Testis (tissue), 3 donors: ENCODE results near the gene TF. TPM values are rescaled to one million over a fixed set of nuclear protein-coding genes. Genes with fewer than 3 reads are reported as not detected.

ENCODE experiments used
- DNase-seq: peaks from one replicate; pipeline ENCODE4 v3.0.0-alpha.2; 2019
- H3K27ac ChIP-seq, 2 donors: fragments of 200-600 bp; sonication (generic); one replicate each; pipeline ENCODE4 v1.5.1; 2019
- H3K27me3 ChIP-seq: fragments of 200-600 bp; sonication (generic); one replicate; pipeline ENCODE4 v1.5.1; 2019
- H3K36me3 ChIP-seq: fragments of 200-600 bp; sonication (generic); one replicate; pipeline ENCODE4 v1.5.1; 2017; ENCODE audit warnings: low read depth; ENCODE audit errors: missing control alignments
- H3K4me1 ChIP-seq: fragments of 200-600 bp; sonication (generic); one replicate; pipeline ENCODE4 v1.5.1; 2019
- H3K4me3 ChIP-seq, 2 donors: fragments of 200-600 bp; sonication (generic); one replicate each; pipeline ENCODE4 v1.5.1; 2017 to 2019
- H3K9me3 ChIP-seq: fragments of 200-600 bp; sonication (generic); one replicate; pipeline ENCODE4 v1.5.1; 2017
- CTCF ChIP-seq, 3 experiments: fragments of 450-650 bp in 2 of 3; fragments of 200-600 bp in 1 of 3; sonication (generic) in 1 of 3; IDR thresholded peaks; one replicate each; pipeline ENCODE4 v1.5.1; 2016 to 2019; ENCODE audit warnings: antibody characterized with exemption in 3 of 3, mild to moderate bottlenecking in 2 of 3, moderate library complexity in 1 of 3
- POLR2A ChIP-seq: fragments of 450-650 bp; IDR thresholded peaks from one replicate; pipeline ENCODE4 v1.6.1; 2017; ENCODE audit warnings: antibody characterized with exemption, mild to moderate bottlenecking, moderate library complexity
- WGBS, 2 donors: methylation state at CpG; one replicate each; pipeline ENCODE4 v1.1.5; 2018; 5-methylcytosine and 5-hydroxymethylcytosine counted together
- intact Hi-C: fragments of 100-400 bp; cut with DNase I; formaldehyde crosslinking; loops from one replicate; pipeline ENCODE4 v1.15.1; 2023; ENCODE audit warnings: low total_unique reads
- polyA plus RNA-seq: library from polyadenylated mRNA; stranded (reverse); fragments of 350-450 nt; fragmentation: Illumina TruSeq; extraction: RNeasy Lipid Tissue Mini Kit (QIAGEN cat#74804); gene quantifications from one replicate; pipeline ENCODE4 v1.2.3, GENCODE V29; 2014; ENCODE audit warnings: low read depth, low replicate concordance; ENCODE audit not compliant: insufficient read depth
- total RNA-seq, 2 donors: library from RNA; depleted of rRNA; stranded (reverse); fragments of >200 nt; gene quantifications; one replicate each; pipeline ENCODE4 v1.2.3, GENCODE V29; 2016

Gene TF
- total and polyA plus RNA-seq, 3 donors from 2014 or later, result 53.1 to 165 (median 60.2) TPM

GRCh38 chr3:133836497-133837158 is 90.4 kb downstream of the TF start:
- Histone ChIP-seq H3K4me1 (no peaks in the 10 kb centered on the region), H3K27me3 (no peaks in the 10 kb centered on the region), H3K4me3 (no peak overlapping the region), H3K27ac (no peak overlapping the region), H3K9me3 (no peaks in the 10 kb centered on the region), H3K36me3 (no peaks in the 10 kb centered on the region)
- TF ChIP-seq CTCF (IDR thresholded peaks at IDR 0.05), result no peak
- TF ChIP-seq POLR2A, result no peak
- WGBS, 2 donors, result 92 to 95% methylated on average over 4 to 6 of the region's 6 CpGs
- no peak for DNase-seq
- intact Hi-C loops, result no loop called here

- H3K4me1 ChIP-seq, result no peaks in the 10 kb centered on the region
- no peak for TF ChIP-seq POLR2A
- no peak for TF ChIP-seq CTCF (IDR thresholded peaks at IDR 0.05)
- H3K27ac ChIP-seq, result no peak overlapping the region
- no peaks in the 10 kb centered on the region for H3K27me3 ChIP-seq
- 95 to 96% methylated on average over 17 to 22 of the region's 22 CpGs for WGBS, 2 donors
- H3K9me3 ChIP-seq, result no peaks in the 10 kb centered on the region
- DNase-seq, result no peak
- no peak overlapping the region for H3K4me3 ChIP-seq
- intact Hi-C loops, result no loop called here
- H3K36me3 ChIP-seq, result no peaks in the 10 kb centered on the region
Measured at GRCh38 chr3:133837487-133838295, 91.5 kb downstream of the TF start.

- no peak for TF ChIP-seq CTCF (IDR thresholded peaks at IDR 0.05)
- no peak for TF ChIP-seq POLR2A
- Histone ChIP-seq H3K27ac (no peak overlapping the region), H3K9me3 (no peaks in the 10 kb centered on the region), H3K4me3 (no peak overlapping the region), H3K4me1 (no peaks in the 10 kb centered on the region), H3K27me3 (no peaks in the 10 kb centered on the region), H3K36me3 (no peaks in the 10 kb centered on the region)
- DNase-seq, result no peak
- intact Hi-C loops, result no loop called here
- WGBS, 2 donors, result 94 to 96% methylated on average over 4 of the region's 4 CpGs
Measured at GRCh38 chr3:133838296-133838789, 92.2 kb downstream of the TF start.

GRCh38 chr3:133838916-133839800 is 93.0 kb downstream of the TF start:
- H3K27me3 ChIP-seq, result no peaks in the 10 kb centered on the region
- WGBS, 2 donors, result 84 to 89% methylated on average over 11 to 12 of the region's 12 CpGs
- H3K36me3 ChIP-seq, result no peaks in the 10 kb centered on the region
- TF ChIP-seq POLR2A (no peak), CTCF (IDR thresholded peaks at IDR 0.05) (no peak)
- no peak for DNase-seq
- intact Hi-C loops, result no loop called here
- H3K27ac ChIP-seq, result no peak overlapping the region
- no peaks in the 10 kb centered on the region for H3K4me1 ChIP-seq
- H3K9me3 ChIP-seq, result no peaks in the 10 kb centered on the region
- no peak overlapping the region for H3K4me3 ChIP-seq
